Gastroesophageal sphincter (tissue), 4 donors: ENCODE data around the gene PRLR. TPM values are rescaled to one million over a fixed set of nuclear protein-coding genes. Genes with fewer than 3 reads are reported as not detected.

Experiments used
- ATAC-seq: fragments of 150-250 bp; one replicate; pipeline ENCODE4 v1.9.1; 2016; ENCODE audit warnings: mild to moderate bottlenecking, moderate library complexity
- H3K27ac ChIP-seq, 4 donors: fragments of 200-600 bp; sonication (generic) in 3 of 4; 1 replicate in 3 of 4; 2 replicates in 1 of 4; pipeline ENCODE4 v1.5.1; 2016 to 2019
- H3K27me3 ChIP-seq: fragments of 200-600 bp; sonication (generic); one replicate; pipeline ENCODE4 v1.5.1; 2019
- H3K36me3 ChIP-seq, 2 donors: fragments of 200-600 bp; sonication (generic); one replicate each; pipeline ENCODE4 v1.5.1; 2019; ENCODE audit warnings: control low read depth in 1 of 2
- H3K4me1 ChIP-seq, 3 donors: fragments of 200-600 bp; sonication (generic); 1 replicate in 2 of 3; 2 replicates in 1 of 3; pipeline ENCODE4 v1.5.1; 2016 to 2019; ENCODE audit warnings: control low read depth in 2 of 3
- H3K4me3 ChIP-seq, 2 donors: fragments of 200-600 bp; sonication (generic); one replicate each; pipeline ENCODE4 v1.5.1; 2019; ENCODE audit warnings: mild to moderate bottlenecking in 1 of 2, moderate library complexity in 1 of 2
- H3K9me3 ChIP-seq, 3 donors: fragments of 200-600 bp; sonication (generic); one replicate each; pipeline ENCODE4 v1.5.1; 2017 to 2019; ENCODE audit warnings: control low read depth in 2 of 3
- CTCF ChIP-seq, 4 experiments: fragments of 200-600 bp in 2 of 4; fragments of 450-650 bp in 2 of 4; sonication (generic) in 1 of 4; IDR thresholded peaks; one replicate each; pipeline ENCODE4 v1.5.1; 2017 to 2019; ENCODE audit warnings: antibody characterized with exemption in 4 of 4, mild to moderate bottlenecking in 2 of 4, moderate library complexity in 2 of 4
- EP300 ChIP-seq: sonication (generic); formaldehyde crosslinking; IDR thresholded peaks from one replicate; pipeline ENCODE4 v1.6.1; 2017; ENCODE audit warnings: antibody characterized with exemption, mild to moderate bottlenecking
- POLR2A ChIP-seq, 2 donors: fragments of 450-650 bp; IDR thresholded peaks; one replicate each; pipeline ENCODE4 v1.6.1; 2017; ENCODE audit warnings: antibody characterized with exemption in 2 of 2, mild to moderate bottlenecking in 2 of 2, moderate library complexity in 1 of 2
- POLR2AphosphoS5 ChIP-seq: sonication (generic); formaldehyde crosslinking; IDR thresholded peaks from one replicate; pipeline ENCODE4 v1.6.1; 2017; ENCODE audit warnings: antibody characterized with exemption
- WGBS, 2 donors: methylation state at CpG; one replicate each; pipeline ENCODE4 v1.1.5; 2018; ENCODE audit warnings: low coverage in 1 of 2; 5-methylcytosine and 5-hydroxymethylcytosine counted together
- total RNA-seq, 4 donors: library from RNA; depleted of rRNA; stranded (reverse); fragments of >200 nt; gene quantifications; one replicate each; pipeline ENCODE4 v1.1.0, GENCODE V29; 2016

The PRLR gene
- total RNA-seq, 4 donors from 2014 or later: 0.16 to 1.4 (median 0.85) TPM

GRCh38 chr5:35004771-35005170 is 225.5 kb downstream of the PRLR start:
- H3K4me3 ChIP-seq: no peak overlapping the region
- no peak for ATAC-seq
- WGBS, 2 donors: 69 to 89% methylated on average over 1 of the region's 1 CpG
- H3K27me3 ChIP-seq: peaks cover 19% of the 10 kb centered on the region
- no peak overlapping the region for H3K27ac ChIP-seq
- TF ChIP-seq POLR2A (IDR thresholded peaks at IDR 0.05): no peak
- TF ChIP-seq POLR2AphosphoS5: no peak
- no peak for TF ChIP-seq EP300
- TF ChIP-seq CTCF (IDR thresholded peaks at IDR 0.05): no peak
- no peaks in the 10 kb centered on the region for H3K9me3 ChIP-seq
- no peaks in the 10 kb centered on the region for H3K4me1 ChIP-seq
- H3K36me3 ChIP-seq: no peaks in the 10 kb centered on the region

GRCh38 chr5:35004200-35004599 is 226.1 kb downstream of the PRLR start:
- no CpG with 5 or more reads among the region's 5 CpGs for WGBS, 2 donors
- Histone ChIP-seq H3K4me1 (no peaks in the 10 kb centered on the region), H3K9me3 (no peaks in the 10 kb centered on the region), H3K4me3 (no peak overlapping the region), H3K27ac (no peak overlapping the region), H3K27me3 (peaks cover 19% of the 10 kb centered on the region), H3K36me3 (no peaks in the 10 kb centered on the region)
- ATAC-seq: no peak
- no peak for TF ChIP-seq EP300
- TF ChIP-seq POLR2AphosphoS5: no peak
- TF ChIP-seq CTCF (IDR thresholded peaks at IDR 0.05): no peak
- no peak for TF ChIP-seq POLR2A (IDR thresholded peaks at IDR 0.05)

GRCh38 chr5:35003018-35003957 is 227.0 kb downstream of the PRLR start:
- no peak overlapping the region for H3K27ac ChIP-seq
- 23 to 34% methylated on average over 12 of the region's 18 CpGs for WGBS, 2 donors
- peak; percentile 25 for ATAC-seq
- peaks cover 19% of the 10 kb centered on the region for H3K27me3 ChIP-seq
- no peaks in the 10 kb centered on the region for H3K4me1 ChIP-seq
- H3K36me3 ChIP-seq: no peaks in the 10 kb centered on the region
- H3K4me3 ChIP-seq: no peak overlapping the region
- TF ChIP-seq POLR2A (IDR thresholded peaks at IDR 0.05) (no peak), EP300 (no peak), CTCF (IDR thresholded peaks at IDR 0.05) (peak; percentile 49 to 80 (median 56)), POLR2AphosphoS5 (no peak)
- no peaks in the 10 kb centered on the region for H3K9me3 ChIP-seq

- no peak overlapping the region for H3K4me3 ChIP-seq
- no peaks in the 10 kb centered on the region for H3K4me1 ChIP-seq
- no peak for ATAC-seq
- H3K27ac ChIP-seq: no peak overlapping the region
- H3K36me3 ChIP-seq: no peaks in the 10 kb centered on the region
- H3K9me3 ChIP-seq: no peaks in the 10 kb centered on the region
- TF ChIP-seq EP300 (no peak), POLR2A (IDR thresholded peaks at IDR 0.05) (no peak), POLR2AphosphoS5 (no peak), CTCF (IDR thresholded peaks at IDR 0.05) (no peak)
- WGBS, 2 donors: 60 to 71% methylated on average over 1 to 4 of the region's 6 CpGs
- H3K27me3 ChIP-seq: peaks cover 19% of the 10 kb centered on the region
Measured at GRCh38 chr5:35002459-35002858, 227.8 kb downstream of the PRLR start.

- WGBS, 2 donors: 53 to 61% methylated on average over 3 of the region's 3 CpGs
- peaks cover 19% of the 10 kb centered on the region for H3K27me3 ChIP-seq
- TF ChIP-seq POLR2A (IDR thresholded peaks at IDR 0.05) (no peak), CTCF (IDR thresholded peaks at IDR 0.05) (no peak), POLR2AphosphoS5 (no peak), EP300 (no peak)
- no peaks in the 10 kb centered on the region for H3K4me1 ChIP-seq
- no peak for ATAC-seq
- H3K36me3 ChIP-seq: no peaks in the 10 kb centered on the region
- no peak overlapping the region for H3K4me3 ChIP-seq
- H3K27ac ChIP-seq: no peak overlapping the region
- H3K9me3 ChIP-seq: no peaks in the 10 kb centered on the region
Measured at GRCh38 chr5:35001842-35002241, 228.4 kb downstream of the PRLR start.
